ENCODE measurements around the gene UBE2E2. TPM values are rescaled to one million over a fixed set of nuclear protein-coding genes. Genes with fewer than 3 reads are reported as not detected.

The UBE2E2 gene
- total RNA-seq, 4 donors from 2014 or later, result 3.1 to 58.5 (median 25.0) TPM

DNA sequence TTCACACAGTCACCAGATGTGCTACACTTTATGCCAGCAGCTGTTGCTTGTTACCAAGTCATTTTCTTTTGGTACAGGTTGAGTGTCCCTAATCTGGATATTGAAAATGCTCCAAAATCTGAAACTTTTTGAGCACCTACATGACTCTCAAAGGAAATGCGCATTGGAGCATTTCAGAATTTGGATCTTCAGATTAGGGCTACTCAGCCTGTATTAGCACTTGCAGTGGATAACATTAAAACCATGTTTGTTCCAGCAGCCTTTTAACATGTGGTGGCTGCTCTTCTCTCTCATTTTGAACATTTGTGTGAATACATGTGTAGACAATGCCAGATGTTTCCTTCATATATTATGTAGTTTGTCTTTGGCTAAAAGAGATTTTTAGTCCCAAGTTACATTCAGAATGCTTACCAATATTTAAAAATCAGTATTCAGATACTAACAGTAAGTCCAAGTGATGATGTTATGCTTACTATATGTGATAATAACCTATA is 371.7 kb downstream of the UBE2E2 start:
- Histone ChIP-seq H3K9me3 (no peaks in the 10 kb centered on the region), H3K4me1 (no peaks in the 10 kb centered on the region), H3K27me3 (no peaks in the 10 kb centered on the region), H3K36me3 (no peaks in the 10 kb centered on the region), H3K4me3 (no peak overlapping the region), H3K27ac (no peak overlapping the region)
- TF ChIP-seq POLR2A (IDR thresholded peaks at IDR 0.05), result no peak
- TF ChIP-seq, protein P1, sequence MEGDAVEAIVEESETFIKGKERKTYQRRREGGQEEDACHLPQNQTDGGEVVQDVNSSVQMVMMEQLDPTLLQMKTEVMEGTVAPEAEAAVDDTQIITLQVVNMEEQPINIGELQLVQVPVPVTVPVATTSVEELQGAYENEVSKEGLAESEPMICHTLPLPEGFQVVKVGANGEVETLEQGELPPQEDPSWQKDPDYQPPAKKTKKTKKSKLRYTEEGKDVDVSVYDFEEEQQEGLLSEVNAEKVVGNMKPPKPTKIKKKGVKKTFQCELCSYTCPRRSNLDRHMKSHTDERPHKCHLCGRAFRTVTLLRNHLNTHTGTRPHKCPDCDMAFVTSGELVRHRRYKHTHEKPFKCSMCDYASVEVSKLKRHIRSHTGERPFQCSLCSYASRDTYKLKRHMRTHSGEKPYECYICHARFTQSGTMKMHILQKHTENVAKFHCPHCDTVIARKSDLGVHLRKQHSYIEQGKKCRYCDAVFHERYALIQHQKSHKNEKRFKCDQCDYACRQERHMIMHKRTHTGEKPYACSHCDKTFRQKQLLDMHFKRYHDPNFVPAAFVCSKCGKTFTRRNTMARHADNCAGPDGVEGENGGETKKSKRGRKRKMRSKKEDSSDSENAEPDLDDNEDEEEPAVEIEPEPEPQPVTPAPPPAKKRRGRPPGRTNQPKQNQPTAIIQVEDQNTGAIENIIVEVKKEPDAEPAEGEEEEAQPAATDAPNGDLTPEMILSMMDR (IDR thresholded peaks at IDR 0.05), result no peak
- DNase-seq, result no peak
- intact Hi-C loops (cut with DNase I; ENCODE audit: low total_unique reads), result no loop called here

DNA sequence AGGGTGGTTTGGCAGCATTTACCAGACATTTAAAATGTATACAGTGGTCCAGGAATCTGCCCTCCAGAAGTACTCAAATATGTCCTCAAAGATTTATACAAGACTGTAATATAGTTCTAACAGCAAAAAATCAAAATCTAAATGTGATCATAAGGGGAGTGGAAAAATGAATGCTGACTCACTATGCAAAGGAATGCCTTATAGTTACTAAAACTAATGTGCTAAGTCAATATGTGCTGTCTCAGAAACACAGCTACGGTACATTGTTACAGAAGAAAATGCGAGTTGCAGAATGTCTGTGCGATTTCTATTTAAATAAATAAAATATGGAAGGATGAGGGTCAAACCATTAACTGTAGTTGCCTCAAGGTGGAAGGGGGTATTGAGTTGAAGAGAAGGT is 372.6 kb downstream of the UBE2E2 start:
- Histone ChIP-seq H3K27ac (no peak overlapping the region), H3K27me3 (no peaks in the 10 kb centered on the region), H3K36me3 (no peaks in the 10 kb centered on the region), H3K4me3 (no peak overlapping the region), H3K9me3 (no peaks in the 10 kb centered on the region), H3K4me1 (no peaks in the 10 kb centered on the region)
- no peak for DNase-seq
- TF ChIP-seq POLR2A (IDR thresholded peaks at IDR 0.05), result no peak
- TF ChIP-seq, protein P1 (IDR thresholded peaks at IDR 0.05), result no peak
- intact Hi-C loops (cut with DNase I; ENCODE audit: low total_unique reads), result no loop called here

DNA sequence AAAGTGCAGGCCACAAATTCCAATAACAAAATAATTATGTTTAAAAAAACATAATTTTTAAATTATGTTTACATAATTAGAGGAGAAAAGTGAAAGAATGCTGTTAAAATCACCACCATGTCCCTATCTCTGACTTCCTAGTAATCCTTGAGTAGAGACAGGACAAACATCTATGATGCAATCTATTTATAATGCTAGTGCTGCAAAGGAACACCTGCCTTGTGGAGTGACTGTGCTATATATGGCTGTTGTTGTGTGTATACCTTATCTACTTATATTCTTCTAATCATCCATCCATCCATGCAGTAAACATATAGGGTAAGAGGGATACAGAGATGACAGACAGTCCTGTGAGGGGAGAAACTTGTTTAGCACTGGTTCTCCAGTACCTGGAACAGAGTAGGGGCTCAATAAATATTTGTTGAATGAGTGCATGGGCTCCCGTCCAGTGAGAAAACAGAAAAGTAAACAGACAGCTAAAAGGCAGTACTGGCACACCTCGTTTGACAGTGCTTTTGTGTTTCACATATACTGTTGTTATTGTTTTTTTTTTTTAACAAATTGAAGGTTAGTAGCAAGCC is 373.3 kb downstream of the UBE2E2 start:
- intact Hi-C loops (cut with DNase I; ENCODE audit: low total_unique reads), result no loop called here
- no peak for DNase-seq
- Histone ChIP-seq H3K4me1 (no peaks in the 10 kb centered on the region), H3K9me3 (no peaks in the 10 kb centered on the region), H3K4me3 (no peak overlapping the region), H3K27ac (no peak overlapping the region), H3K36me3 (no peaks in the 10 kb centered on the region), H3K27me3 (no peaks in the 10 kb centered on the region)
- TF ChIP-seq, protein P1 (IDR thresholded peaks at IDR 0.05), result no peak
- no peak for TF ChIP-seq POLR2A (IDR thresholded peaks at IDR 0.05)

DNA sequence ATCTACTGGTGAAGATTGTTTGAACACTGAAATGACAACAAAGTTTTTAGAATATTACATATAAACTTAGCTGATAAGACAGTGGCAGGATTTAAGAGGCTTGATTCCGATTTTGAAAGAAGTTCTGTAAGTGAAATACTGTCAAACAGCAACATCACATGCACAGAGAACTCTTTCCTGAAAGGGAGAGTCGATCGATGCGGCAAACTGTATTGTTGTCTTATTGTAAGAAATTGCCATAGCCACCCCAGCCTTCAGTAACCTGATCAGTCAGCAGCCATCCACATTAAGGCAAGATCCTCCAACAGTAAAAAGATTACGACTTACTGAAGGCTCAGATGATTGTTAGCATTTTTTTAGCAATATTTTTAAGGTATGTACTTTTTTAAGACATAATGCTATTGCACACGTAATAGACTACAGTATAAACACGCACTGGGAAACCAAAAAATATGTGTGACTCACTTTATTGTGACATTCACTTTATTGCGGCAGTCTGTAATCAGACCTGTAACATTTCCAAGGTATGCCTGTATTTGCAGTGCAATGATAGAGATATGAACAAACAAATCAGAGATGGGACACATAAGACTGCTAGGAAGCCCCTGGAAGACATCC is 377.1 kb downstream of the UBE2E2 start:
- intact Hi-C loops (cut with DNase I; ENCODE audit: low total_unique reads), result no loop called here
- no peak for DNase-seq

More for the DNA sequence above, 377.1 kb downstream of the UBE2E2 start:
- Histone ChIP-seq H3K4me1 (no peaks in the 10 kb centered on the region), H3K9me3 (no peaks in the 10 kb centered on the region), H3K27ac (no peak overlapping the region), H3K4me3 (no peak overlapping the region), H3K36me3 (no peaks in the 10 kb centered on the region), H3K27me3 (no peaks in the 10 kb centered on the region)
- TF ChIP-seq, protein P1 (IDR thresholded peaks at IDR 0.05), result no peak
- TF ChIP-seq POLR2A (IDR thresholded peaks at IDR 0.05), result no peak
